HuH-7.5 (cell line): ENCODE data around the gene SGO2.
"Not testable (repeated sequence)": the region's sequence is repeated elsewhere in the genome, so short reads cannot be mapped to it uniquely, and the experiment has no call there.

Source experiments
- DNase-seq: peaks from one replicate; pipeline ENCODE4 v3.0.0; 2011; ENCODE audit warnings: low spot score

The SGO2 gene

GRCh38 chr2:200624026-200624425, 98.0 kb downstream of the SGO2 start:
- no peak for DNase-seq

- no peak for DNase-seq
Observed at GRCh38 chr2:200624658-200625057, 98.7 kb downstream of the SGO2 start.

GRCh38 chr2:200625282-200625681, 99.3 kb downstream of the SGO2 start:
- no peak for DNase-seq

- no peak for DNase-seq
Observed at GRCh38 chr2:200625958-200626363, 100.0 kb downstream of the SGO2 start.

GRCh38 chr2:200627110-200627770, 101.2 kb downstream of the SGO2 start:
- DNase-seq = no peak

- DNase-seq = not testable (repeated sequence)
Observed at GRCh38 chr2:200628461-200628860, 102.5 kb downstream of the SGO2 start.

- no peak for DNase-seq
Observed at GRCh38 chr2:200631287-200631686, 105.3 kb downstream of the SGO2 start.
